ENCODE results near the gene SLC7A10. TPM values are rescaled to one million over a fixed set of nuclear protein-coding genes. Genes with fewer than 3 reads are reported as not detected.

Gene SLC7A10
- total RNA-seq, 1 donor from 2014 or later, result not detected

GRCh38 chr19:33221638-33222037 is 4.0 kb downstream of the SLC7A10 start:
- peaks cover 2% of the 10 kb centered on the region for H3K4me1 Mint-ChIP-seq (ENCODE audit: low read depth, unreplicated experiment)
- H3K36me3 Mint-ChIP-seq (ENCODE audit: unreplicated experiment), result peaks cover 10% of the 10 kb centered on the region
- peaks cover 2% of the 10 kb centered on the region for H3K9me3 Mint-ChIP-seq (ENCODE audit: unreplicated experiment)
- H3K4me3 Mint-ChIP-seq (ENCODE audit: unreplicated experiment), result no peak overlapping the region
- peaks cover 11% of the 10 kb centered on the region for H3K27me3 Mint-ChIP-seq (ENCODE audit: unreplicated experiment)
- no peak for DNase-seq
- H3K27ac Mint-ChIP-seq (ENCODE audit: unreplicated experiment), result no peak overlapping the region
- no peak for TF ChIP-seq CTCF (IDR thresholded peaks at IDR 0.05; ENCODE audit: partially characterized antibody, unreplicated experiment)

DNA sequence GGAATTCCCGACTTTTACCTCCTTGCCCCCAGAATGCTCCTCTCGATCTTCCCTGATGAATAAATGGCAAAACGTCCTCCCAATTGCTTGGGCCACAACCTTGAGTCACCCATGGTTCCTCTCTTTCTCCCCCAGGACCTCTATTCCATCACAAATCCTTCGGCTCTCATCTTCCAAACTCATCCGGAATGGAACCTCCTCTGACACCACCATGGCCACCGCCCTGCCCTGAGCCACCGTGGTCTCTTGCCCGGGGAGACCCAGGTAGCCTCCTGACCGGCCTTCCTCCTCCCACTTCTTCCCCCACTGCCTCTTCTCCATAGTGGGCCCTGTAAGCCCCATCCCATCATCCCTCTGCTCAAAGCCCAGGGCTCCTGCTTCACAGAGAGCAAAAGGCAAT is 4.9 kb downstream of the SLC7A10 start:
- Mint-ChIP-seq H3K4me3 (ENCODE audit: unreplicated experiment) (no peak overlapping the region), H3K36me3 (ENCODE audit: unreplicated experiment) (peaks cover 10% of the 10 kb centered on the region), H3K9me3 (ENCODE audit: unreplicated experiment) (no peaks in the 10 kb centered on the region), H3K4me1 (ENCODE audit: low read depth, unreplicated experiment) (no peaks in the 10 kb centered on the region), H3K27ac (ENCODE audit: unreplicated experiment) (no peak overlapping the region), H3K27me3 (ENCODE audit: unreplicated experiment) (peaks cover 5% of the 10 kb centered on the region)
- DNase-seq, result no peak
- TF ChIP-seq CTCF (IDR thresholded peaks at IDR 0.05; ENCODE audit: partially characterized antibody, unreplicated experiment), result no peak

- no peak for DNase-seq
- H3K36me3 Mint-ChIP-seq (ENCODE audit: unreplicated experiment), result peaks cover 10% of the 10 kb centered on the region
- H3K27me3 Mint-ChIP-seq (ENCODE audit: unreplicated experiment), result peaks cover 5% of the 10 kb centered on the region
- TF ChIP-seq CTCF (IDR thresholded peaks at IDR 0.05; ENCODE audit: partially characterized antibody, unreplicated experiment), result no peak
- H3K4me3 Mint-ChIP-seq (ENCODE audit: unreplicated experiment), result no peak overlapping the region
- H3K9me3 Mint-ChIP-seq (ENCODE audit: unreplicated experiment), result no peaks in the 10 kb centered on the region
- H3K27ac Mint-ChIP-seq (ENCODE audit: unreplicated experiment), result no peak overlapping the region
- H3K4me1 Mint-ChIP-seq (ENCODE audit: low read depth, unreplicated experiment), result no peaks in the 10 kb centered on the region
Observed at GRCh38 chr19:33220115-33220514, 5.5 kb downstream of the SLC7A10 start.

DNA sequence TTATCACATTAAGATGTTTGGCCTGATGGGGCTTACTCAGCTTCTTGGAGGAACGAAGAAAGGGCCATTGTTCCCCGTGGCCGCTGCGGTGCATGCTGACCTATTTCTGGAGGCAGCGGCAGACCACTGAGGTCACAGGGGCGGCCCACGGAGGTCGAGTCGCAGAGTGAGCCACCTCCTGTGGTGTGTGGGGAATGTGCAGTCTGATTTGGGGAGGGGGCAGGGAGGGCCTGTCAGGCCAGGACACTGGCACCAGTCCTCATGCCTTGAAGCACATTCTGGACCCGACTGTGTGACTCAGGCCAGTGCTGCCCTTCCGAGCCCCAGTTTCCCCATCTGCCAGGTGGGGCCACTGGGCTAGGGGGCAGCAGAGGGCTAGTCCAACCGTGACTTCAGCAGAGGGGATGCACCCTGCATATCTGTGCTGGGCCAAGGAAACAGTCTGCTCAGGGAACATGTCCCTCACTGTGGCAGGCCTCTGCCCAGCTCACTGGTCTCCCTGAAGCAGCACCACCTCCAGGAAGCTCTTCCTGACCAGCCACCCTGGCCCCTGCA is 6.3 kb downstream of the SLC7A10 start:
- no peak overlapping the region for H3K27ac Mint-ChIP-seq (ENCODE audit: unreplicated experiment)
- H3K4me1 Mint-ChIP-seq (ENCODE audit: low read depth, unreplicated experiment), result peaks cover 2% of the 10 kb centered on the region
- H3K4me3 Mint-ChIP-seq (ENCODE audit: unreplicated experiment), result no peak overlapping the region
- peaks cover 10% of the 10 kb centered on the region for H3K36me3 Mint-ChIP-seq (ENCODE audit: unreplicated experiment)
- DNase-seq, result no peak
- no peak for TF ChIP-seq CTCF (IDR thresholded peaks at IDR 0.05; ENCODE audit: partially characterized antibody, unreplicated experiment)
- no peaks in the 10 kb centered on the region for H3K9me3 Mint-ChIP-seq (ENCODE audit: unreplicated experiment)
- H3K27me3 Mint-ChIP-seq (ENCODE audit: unreplicated experiment), result peaks cover 3% of the 10 kb centered on the region

DNA sequence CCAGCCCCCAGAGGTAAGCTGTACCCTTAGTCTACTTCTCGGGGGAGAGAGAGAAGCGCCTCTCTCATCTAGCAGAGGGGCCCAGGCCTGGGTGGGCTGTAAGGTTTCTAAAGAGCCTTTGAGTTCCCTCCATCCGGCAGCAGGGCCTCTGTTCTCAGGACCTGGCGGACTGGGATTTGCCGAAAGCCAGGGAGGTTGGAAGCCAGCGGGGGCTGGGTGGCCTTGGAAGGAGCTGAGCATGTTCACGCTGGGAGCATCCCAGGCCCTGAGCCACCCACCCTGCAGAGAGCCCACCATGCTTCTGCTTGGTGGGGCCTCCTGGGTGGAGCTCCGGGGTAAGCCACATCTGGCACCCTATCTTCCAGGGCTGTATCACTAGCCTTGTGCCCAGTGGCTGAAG is 7.8 kb downstream of the SLC7A10 start:
- no peak for TF ChIP-seq CTCF (IDR thresholded peaks at IDR 0.05; ENCODE audit: partially characterized antibody, unreplicated experiment)
- no peak overlapping the region for H3K4me3 Mint-ChIP-seq (ENCODE audit: unreplicated experiment)
- H3K27ac Mint-ChIP-seq (ENCODE audit: unreplicated experiment), result no peak overlapping the region
- H3K4me1 Mint-ChIP-seq (ENCODE audit: low read depth, unreplicated experiment), result peaks cover 2% of the 10 kb centered on the region
- DNase-seq, result no peak
- peaks cover 10% of the 10 kb centered on the region for H3K36me3 Mint-ChIP-seq (ENCODE audit: unreplicated experiment)
- H3K27me3 Mint-ChIP-seq (ENCODE audit: unreplicated experiment), result peaks cover 2% of the 10 kb centered on the region
- no peaks in the 10 kb centered on the region for H3K9me3 Mint-ChIP-seq (ENCODE audit: unreplicated experiment)
